ENCODE results near the gene CA5B.
"Not testable (repeated sequence)": the region's sequence is repeated elsewhere in the genome, so short reads cannot be mapped to it uniquely, and the experiment has no call there.

CA5B gene

GRCh38 chrX:15737190-15737958 is 696 bp upstream of the CA5B start:
- Mint-ChIP-seq H3K9me3 (no peaks in the 10 kb centered on the region), H3K4me1 (peaks cover 32% of the 10 kb centered on the region), H3K27me3 (peaks cover 4% of the 10 kb centered on the region), H3K4me3 (peak overlapping the region; percentile 90), H3K27ac (no peak overlapping the region), H3K36me3 (peaks cover 11% of the 10 kb centered on the region)
- CTCF ChIA-PET = interaction anchor here (1.5 kb wide), 1 partner anchor 13 kb away, joined by 6 read pairs; no protein-coding TSS in a partner anchor
- no peak for DNase-seq

GRCh38 chrX:15739886-15740285 is 1.8 kb downstream of the CA5B start:
- Mint-ChIP-seq H3K4me1 (peaks cover 39% of the 10 kb centered on the region), H3K27me3 (peaks cover 4% of the 10 kb centered on the region), H3K9me3 (no peaks in the 10 kb centered on the region), H3K36me3 (peaks cover 27% of the 10 kb centered on the region), H3K4me3 (no peak overlapping the region), H3K27ac (no peak overlapping the region)
- CTCF ChIA-PET = no interaction called here
- DNase-seq = no peak

- DNase-seq = no peak
- H3K4me3 Mint-ChIP-seq = no peak overlapping the region
- H3K27ac Mint-ChIP-seq = no peak overlapping the region
- peaks cover 43% of the 10 kb centered on the region for H3K4me1 Mint-ChIP-seq
- CTCF ChIA-PET = no interaction called here
- peaks cover 53% of the 10 kb centered on the region for H3K36me3 Mint-ChIP-seq
- H3K27me3 Mint-ChIP-seq = no peaks in the 10 kb centered on the region
- H3K9me3 Mint-ChIP-seq = no peaks in the 10 kb centered on the region
Measured at GRCh38 chrX:15744181-15744867, 6.3 kb downstream of the CA5B start.

GRCh38 chrX:15745179-15745578 is 7.1 kb downstream of the CA5B start:
- Mint-ChIP-seq H3K36me3 (peaks cover 54% of the 10 kb centered on the region), H3K4me3 (no peak overlapping the region), H3K4me1 (peaks cover 43% of the 10 kb centered on the region), H3K9me3 (no peaks in the 10 kb centered on the region), H3K27me3 (no peaks in the 10 kb centered on the region), H3K27ac (no peak overlapping the region)
- DNase-seq = no peak
- CTCF ChIA-PET = no interaction called here

- peaks cover 55% of the 10 kb centered on the region for H3K4me1 Mint-ChIP-seq
- DNase-seq, CTCF ChIA-PET, H3K9me3 Mint-ChIP-seq, H3K27me3 Mint-ChIP-seq, H3K4me3 Mint-ChIP-seq: not testable (repeated sequence)
- H3K27ac Mint-ChIP-seq = peak overlapping the region; percentile 28
- peaks cover 61% of the 10 kb centered on the region for H3K36me3 Mint-ChIP-seq
Measured at GRCh38 chrX:15746651-15747050, 8.6 kb downstream of the CA5B start.

GRCh38 chrX:15747626-15748173 is 9.6 kb downstream of the CA5B start:
- Mint-ChIP-seq H3K9me3 (no peaks in the 10 kb centered on the region), H3K27me3 (no peaks in the 10 kb centered on the region), H3K4me1 (peaks cover 58% of the 10 kb centered on the region), H3K36me3 (peaks cover 52% of the 10 kb centered on the region), H3K27ac (no peak overlapping the region), H3K4me3 (no peak overlapping the region)
- CTCF ChIA-PET = no interaction called here
- DNase-seq = no peak

- H3K27me3 Mint-ChIP-seq = no peaks in the 10 kb centered on the region
- no peaks in the 10 kb centered on the region for H3K9me3 Mint-ChIP-seq
- H3K36me3 Mint-ChIP-seq = peaks cover 50% of the 10 kb centered on the region
- no peak for DNase-seq
- peak overlapping the region; percentile 99 for H3K27ac Mint-ChIP-seq
- CTCF ChIA-PET = interaction anchor here (0.8 to 1.1 kb wide), 2 partner anchors 10 to 47 kb away, joined by 3 to 6 read pairs; no protein-coding TSS in a partner anchor
- no peak overlapping the region for H3K4me3 Mint-ChIP-seq
- H3K4me1 Mint-ChIP-seq = peaks cover 64% of the 10 kb centered on the region
Measured at GRCh38 chrX:15748841-15749240, 10.8 kb downstream of the CA5B start.

GRCh38 chrX:15749642-15750610 is 11.9 kb downstream of the CA5B start:
- peak; percentile 49 for DNase-seq
- H3K9me3 Mint-ChIP-seq = no peaks in the 10 kb centered on the region
- H3K4me1 Mint-ChIP-seq = peaks cover 66% of the 10 kb centered on the region
- peaks cover 50% of the 10 kb centered on the region for H3K36me3 Mint-ChIP-seq
- peak overlapping the region; percentile 70 for H3K4me3 Mint-ChIP-seq
- CTCF ChIA-PET = interaction anchor here (0.8 to 1.9 kb wide), 2 partner anchors 11 to 12 kb away, joined by 3 to 6 read pairs; partner anchors contain the start of gene CA5B
- H3K27me3 Mint-ChIP-seq = no peaks in the 10 kb centered on the region
- H3K27ac Mint-ChIP-seq = peak overlapping the region; percentile 99

- Mint-ChIP-seq H3K27me3 (no peaks in the 10 kb centered on the region), H3K4me1 (peaks cover 64% of the 10 kb centered on the region), H3K36me3 (peaks cover 48% of the 10 kb centered on the region), H3K4me3 (peak overlapping the region; percentile 70), H3K9me3 (no peaks in the 10 kb centered on the region), H3K27ac (peak overlapping the region; percentile 99)
- DNase-seq = no peak
- CTCF ChIA-PET = interaction anchor here (0.6 to 1.9 kb wide), 2 partner anchors 13 to 48 kb away, joined by 3 to 6 read pairs; partner anchors contain the start of gene CA5B
Measured at GRCh38 chrX:15750611-15751154, 12.6 kb downstream of the CA5B start.

GRCh38 chrX:15751155-15751819 is 13.2 kb downstream of the CA5B start:
- Mint-ChIP-seq H3K4me1 (peaks cover 68% of the 10 kb centered on the region), H3K4me3 (peak overlapping the region; percentile 70), H3K9me3 (no peaks in the 10 kb centered on the region), H3K36me3 (peaks cover 49% of the 10 kb centered on the region), H3K27ac (peak overlapping the region; percentile 99), H3K27me3 (no peaks in the 10 kb centered on the region)
- DNase-seq = no peak
- CTCF ChIA-PET = interaction anchor here (0.6 to 1.9 kb wide), 2 partner anchors 13 to 48 kb away, joined by 3 to 6 read pairs; partner anchors contain the start of gene CA5B

GRCh38 chrX:15755091-15755490 is 17.0 kb downstream of the CA5B start:
- Mint-ChIP-seq H3K4me1 (peaks cover 67% of the 10 kb centered on the region), H3K36me3 (peaks cover 31% of the 10 kb centered on the region), H3K27ac (no peak overlapping the region), H3K27me3 (no peaks in the 10 kb centered on the region), H3K9me3 (no peaks in the 10 kb centered on the region), H3K4me3 (no peak overlapping the region)
- CTCF ChIA-PET = no interaction called here
- no peak for DNase-seq

- no peak overlapping the region for H3K4me3 Mint-ChIP-seq
- H3K9me3 Mint-ChIP-seq = no peaks in the 10 kb centered on the region
Measured at GRCh38 chrX:15758140-15758539, 20.1 kb downstream of the CA5B start.

GRCh38 chrX:15759886-15760285 is 21.8 kb downstream of the CA5B start:
- DNase-seq, H3K27me3 Mint-ChIP-seq, H3K4me3 Mint-ChIP-seq, CTCF ChIA-PET, H3K9me3 Mint-ChIP-seq: not testable (repeated sequence)
- peaks cover 40% of the 10 kb centered on the region for H3K4me1 Mint-ChIP-seq
- peaks cover 16% of the 10 kb centered on the region for H3K36me3 Mint-ChIP-seq
- H3K27ac Mint-ChIP-seq = peak overlapping the region; percentile 55

More at GRCh38 chrX:15758140-15758539, 20.1 kb downstream of the CA5B start:
- DNase-seq = no peak
- Mint-ChIP-seq H3K27ac (peak overlapping the region; percentile 58), H3K27me3 (no peaks in the 10 kb centered on the region), H3K36me3 (peaks cover 19% of the 10 kb centered on the region), H3K4me1 (peaks cover 50% of the 10 kb centered on the region)
- CTCF ChIA-PET = interaction anchor here (2.3 kb wide), 1 partner anchor 20 kb away, joined by 6 read pairs; the partner anchor contains the start of gene CA5B

All from activated naive CD4-positive, alpha-beta T cell treated with anti-CD3 and anti-CD28 coated beads, Interleukin-2, amount 10 ng/mL, durations not matched to agents 7 days and 5 days (primary cell).